Stimulated activated CD8-positive, alpha-beta memory T cell treated with anti-CD3 and anti-CD28 coated beads, Interleukin-15, amount 100 ng/mL, for 1 hour (primary cell): Measurements from ENCODE around the gene FAM120AOS.

ENCODE experiments used
- DNase-seq: peaks from one replicate; pipeline ENCODE4 v3.0.0-alpha.2; 2020; ENCODE audit warnings: low read depth

The FAM120AOS gene

DNA sequence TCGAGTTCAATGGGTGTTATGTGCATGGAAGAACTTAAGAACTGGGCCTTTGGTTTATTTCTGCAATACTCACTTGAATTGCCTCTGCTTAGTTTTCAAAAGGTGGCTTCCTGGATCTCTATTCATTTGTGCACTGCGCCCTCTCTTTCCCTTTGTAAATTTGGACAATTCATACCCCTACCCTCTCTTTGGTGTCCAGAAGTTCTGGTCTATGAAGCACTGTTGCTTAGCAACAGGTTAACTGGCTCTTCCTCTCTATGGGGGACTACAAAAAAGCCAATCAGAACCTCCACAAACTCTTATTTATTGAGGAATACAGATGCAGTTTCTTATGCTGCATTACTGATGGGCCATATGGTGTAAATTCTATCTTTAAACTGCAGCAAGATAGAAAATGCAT is 15.4 kb downstream of the FAM120AOS start:
- DNase-seq = no peak

DNA sequence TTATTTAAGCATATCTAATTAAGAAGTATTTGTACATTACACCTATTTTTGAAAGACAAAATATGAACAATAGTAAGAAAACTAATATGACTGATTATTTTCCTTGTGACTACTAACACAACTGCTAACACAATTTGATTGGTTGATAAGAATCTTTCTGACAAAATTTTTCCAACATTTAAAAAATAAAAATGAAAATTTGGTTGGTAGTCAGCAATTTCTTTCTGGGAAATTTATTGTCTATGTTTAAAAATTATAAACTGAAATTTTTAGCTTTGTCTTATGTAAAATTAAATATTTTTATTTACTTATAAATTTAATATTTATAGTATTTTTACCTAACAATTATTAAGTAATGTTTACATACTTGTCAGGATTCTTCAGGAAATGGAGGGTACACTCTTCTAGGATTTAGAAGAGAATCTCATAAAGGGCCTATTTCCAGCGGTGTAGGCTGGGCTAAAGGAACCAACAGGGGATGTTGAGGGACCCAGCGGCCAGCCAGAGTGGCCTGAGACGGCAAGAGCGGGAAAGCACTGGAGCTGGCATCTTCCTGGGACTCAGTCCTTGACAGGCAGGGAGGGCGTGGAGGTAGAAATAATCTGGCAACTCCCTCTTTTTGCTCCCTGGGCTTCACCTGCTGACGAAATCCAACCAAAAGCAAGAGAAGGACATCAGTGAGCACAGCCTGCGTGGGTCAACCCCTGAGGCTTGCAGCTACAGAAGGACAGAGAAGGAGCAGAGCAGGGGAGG is 16.6 kb downstream of the FAM120AOS start:
- no peak for DNase-seq

DNA sequence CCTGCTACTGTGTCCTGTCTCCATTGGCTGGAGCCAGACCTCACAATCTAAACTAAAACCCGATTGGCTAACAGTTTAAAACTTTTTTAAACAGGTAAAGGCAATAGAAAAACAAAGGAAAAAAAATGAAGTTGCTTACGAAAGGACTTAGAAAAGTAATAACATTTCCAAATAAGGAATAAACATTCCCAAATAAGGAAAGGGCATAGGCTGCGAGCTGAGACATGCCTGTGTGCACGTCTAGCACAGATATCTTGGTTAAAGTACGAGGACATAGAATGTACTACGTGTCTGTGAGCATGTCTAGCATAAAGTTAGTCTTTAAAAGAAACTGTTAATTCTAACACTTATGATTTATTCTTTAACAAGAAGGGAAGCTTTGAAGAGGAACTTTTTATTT is 17.2 kb downstream of the FAM120AOS start:
- no peak for DNase-seq

DNA sequence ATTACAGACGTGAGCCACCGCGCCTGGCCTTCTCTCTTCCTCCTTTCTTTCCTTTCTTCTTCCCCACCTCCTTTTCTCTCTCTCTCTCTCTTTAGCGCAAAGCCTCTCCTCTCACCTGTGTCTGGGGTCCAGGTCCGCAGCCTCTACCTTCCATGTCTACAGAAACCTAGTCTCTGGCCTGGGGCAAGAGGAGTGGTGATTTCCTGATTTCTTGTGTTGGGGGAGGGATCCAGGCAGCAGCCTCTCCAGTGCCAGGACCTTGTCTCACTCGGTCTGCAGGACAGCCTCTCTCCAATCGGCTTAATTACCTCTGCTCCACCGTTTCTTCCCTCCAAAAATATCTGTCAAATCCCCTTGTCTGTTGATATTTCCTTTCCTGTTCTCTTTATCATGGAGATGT is 18.0 kb downstream of the FAM120AOS start:
- no peak for DNase-seq

DNA sequence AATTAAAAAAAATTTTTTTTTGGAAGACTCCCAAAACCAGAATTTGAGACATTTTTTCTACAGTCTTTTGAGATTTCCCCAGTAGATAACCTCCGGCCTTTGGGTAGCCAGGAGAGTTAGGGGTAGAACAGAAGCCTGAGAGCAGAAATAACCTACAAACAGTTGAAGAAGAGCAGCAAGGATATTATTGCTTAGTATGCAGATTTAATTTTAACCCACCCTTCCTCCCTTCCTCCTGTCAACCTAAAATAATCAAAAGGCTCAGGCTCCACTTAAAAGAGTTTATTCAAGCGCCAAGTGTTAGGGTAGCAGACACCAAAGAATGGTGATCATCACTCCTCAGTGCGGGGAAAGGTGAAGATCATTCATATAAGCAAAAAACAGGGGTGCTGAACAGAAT is 19.3 kb downstream of the FAM120AOS start:
- no peak for DNase-seq

DNA sequence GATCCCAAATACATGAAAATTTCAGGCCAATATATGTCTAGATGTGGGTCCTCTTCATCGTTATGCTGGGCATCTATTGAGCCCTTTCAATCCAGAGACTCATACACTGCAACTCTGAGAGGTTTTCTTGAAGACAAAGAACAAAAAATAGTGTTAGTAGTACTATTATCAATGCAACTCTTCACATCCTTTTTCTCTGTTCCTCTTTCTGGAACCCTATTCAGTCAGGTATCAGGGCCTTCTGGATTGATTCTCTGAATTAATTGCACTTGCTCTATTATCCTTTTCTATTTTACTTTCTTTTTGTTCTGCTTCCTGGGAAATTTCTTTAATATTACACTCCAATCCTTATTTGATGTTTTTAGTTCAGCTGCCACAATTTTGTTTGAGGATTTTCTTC is 20.4 kb downstream of the FAM120AOS start:
- DNase-seq = no peak

DNA sequence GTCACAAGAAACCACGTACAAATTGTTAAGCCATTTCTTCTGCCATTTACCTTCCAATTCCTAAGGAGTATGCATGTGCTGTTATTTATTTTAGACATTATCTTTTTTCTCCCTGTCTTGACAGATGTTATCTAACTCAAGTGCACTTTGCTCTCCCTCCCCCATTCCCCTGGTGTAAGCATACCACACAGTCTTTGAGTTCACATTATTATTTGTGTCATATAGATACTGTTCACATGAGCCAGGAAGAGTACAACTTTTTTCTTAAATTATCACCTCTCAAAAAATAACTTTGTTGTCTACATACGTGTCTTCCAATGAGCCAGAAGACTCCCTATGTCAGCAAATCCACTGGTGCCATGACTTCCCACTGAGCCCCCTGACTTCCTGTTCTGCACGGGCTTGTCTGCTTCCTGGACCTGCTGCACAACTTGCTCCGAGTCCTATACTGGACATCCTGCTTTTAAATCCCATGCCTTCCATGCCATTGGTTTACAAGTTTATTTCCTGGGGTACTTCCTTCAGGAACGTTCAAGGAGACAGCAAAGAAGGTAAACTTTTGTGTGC is 21.8 kb downstream of the FAM120AOS start:
- no peak for DNase-seq

DNA sequence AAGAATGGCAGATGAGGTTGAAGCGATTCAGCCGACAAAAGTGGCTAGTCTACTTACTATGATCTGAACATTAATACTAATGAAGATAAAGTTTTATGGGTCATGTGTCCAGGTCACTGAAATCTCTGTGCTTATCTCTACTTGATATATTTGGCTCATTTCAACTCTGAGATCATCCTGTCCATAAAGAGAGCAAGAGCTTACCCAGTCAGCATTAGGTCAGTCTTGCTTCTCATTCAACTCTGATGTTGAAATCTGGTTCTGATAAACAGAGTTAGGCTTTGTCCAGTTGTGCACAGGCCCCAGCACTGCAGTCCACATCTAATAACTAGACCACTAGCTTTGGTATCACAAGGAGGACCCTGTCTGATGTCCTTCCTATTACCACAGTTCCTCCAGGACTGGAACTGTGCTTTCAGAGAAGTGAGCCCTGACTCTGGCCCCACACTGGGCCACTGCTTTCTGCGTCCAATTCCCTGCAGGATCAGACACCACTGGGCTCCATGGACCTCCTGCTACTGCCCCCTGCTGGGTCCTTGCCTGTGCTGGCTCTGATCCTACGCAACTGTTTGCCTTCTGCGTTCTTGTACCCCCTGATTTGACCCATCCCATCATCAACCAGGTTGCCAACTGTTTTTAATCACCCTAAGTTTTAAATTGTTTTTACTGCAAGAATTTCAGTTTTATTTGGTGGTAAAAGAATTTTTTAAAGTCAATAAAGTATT is 25.6 kb downstream of the FAM120AOS start:
- DNase-seq = no peak

DNA sequence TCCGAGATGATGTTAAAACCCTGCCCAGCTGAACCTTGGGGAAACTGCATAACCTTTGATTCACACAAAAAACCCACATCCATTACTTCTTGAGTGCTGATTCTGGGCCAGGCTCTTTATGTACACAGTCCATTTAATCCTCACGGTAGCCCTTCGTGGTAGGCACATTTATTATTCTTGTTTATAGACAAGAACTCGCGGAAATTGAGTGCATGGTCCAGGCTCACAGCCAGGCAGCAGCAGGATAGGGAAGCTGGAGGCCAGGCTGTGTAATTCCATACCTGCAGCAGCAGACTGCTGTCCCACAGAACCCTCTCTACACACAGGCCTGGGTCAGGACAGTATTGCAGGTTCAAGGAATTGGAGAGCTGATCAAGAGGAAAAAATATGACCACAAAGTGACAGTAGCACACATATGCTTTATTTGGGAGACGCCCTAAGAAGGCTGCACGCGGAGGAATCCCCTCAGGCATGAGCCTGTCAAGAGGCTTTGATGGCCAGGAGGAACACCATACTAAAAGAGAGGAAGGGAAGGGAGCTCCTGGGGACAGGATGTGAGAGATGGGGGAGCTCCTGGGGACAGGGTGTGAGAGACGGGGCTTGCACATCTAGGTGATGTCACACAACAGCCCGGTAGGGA is 30.3 kb downstream of the FAM120AOS start:
- no peak for DNase-seq

DNA sequence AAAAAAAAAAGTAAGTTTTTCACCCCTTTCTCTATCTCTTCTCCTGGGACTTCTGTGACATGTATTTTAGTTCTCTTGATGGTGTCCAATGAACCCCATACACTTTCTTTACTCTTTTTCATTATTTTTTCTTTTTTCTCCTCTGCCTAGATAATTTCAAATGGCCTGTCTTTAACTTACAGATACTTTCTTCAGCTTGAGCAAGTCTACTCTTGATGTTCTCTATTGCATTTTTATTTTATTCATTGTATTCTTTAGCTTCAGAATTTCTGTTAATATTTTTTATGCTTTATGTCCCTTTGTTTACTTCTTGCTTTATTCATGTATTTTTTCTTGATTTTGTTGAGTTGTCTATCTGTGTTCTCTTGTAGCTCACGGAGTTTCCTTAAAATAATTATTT is 34.4 kb downstream of the FAM120AOS start:
- DNase-seq = no peak

DNA sequence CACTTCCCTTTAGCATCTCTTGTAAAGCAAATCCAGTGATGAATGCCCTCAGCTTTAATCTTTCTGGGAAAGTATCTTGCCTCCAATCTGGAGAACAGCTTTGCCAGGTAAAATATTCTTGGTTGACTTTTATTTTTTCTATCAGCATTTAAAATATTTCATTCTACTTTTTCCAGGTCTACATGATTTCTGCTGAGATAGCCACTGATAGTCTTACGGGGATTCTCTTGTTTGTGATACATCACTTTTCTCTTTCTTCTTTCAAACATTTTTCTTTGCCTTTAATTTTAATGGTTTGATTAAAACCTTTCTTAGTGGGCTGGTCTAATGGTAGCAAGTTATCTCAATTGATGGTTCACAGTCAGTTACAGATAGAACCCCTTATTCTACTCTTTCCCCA is 35.8 kb downstream of the FAM120AOS start:
- no peak for DNase-seq

DNA sequence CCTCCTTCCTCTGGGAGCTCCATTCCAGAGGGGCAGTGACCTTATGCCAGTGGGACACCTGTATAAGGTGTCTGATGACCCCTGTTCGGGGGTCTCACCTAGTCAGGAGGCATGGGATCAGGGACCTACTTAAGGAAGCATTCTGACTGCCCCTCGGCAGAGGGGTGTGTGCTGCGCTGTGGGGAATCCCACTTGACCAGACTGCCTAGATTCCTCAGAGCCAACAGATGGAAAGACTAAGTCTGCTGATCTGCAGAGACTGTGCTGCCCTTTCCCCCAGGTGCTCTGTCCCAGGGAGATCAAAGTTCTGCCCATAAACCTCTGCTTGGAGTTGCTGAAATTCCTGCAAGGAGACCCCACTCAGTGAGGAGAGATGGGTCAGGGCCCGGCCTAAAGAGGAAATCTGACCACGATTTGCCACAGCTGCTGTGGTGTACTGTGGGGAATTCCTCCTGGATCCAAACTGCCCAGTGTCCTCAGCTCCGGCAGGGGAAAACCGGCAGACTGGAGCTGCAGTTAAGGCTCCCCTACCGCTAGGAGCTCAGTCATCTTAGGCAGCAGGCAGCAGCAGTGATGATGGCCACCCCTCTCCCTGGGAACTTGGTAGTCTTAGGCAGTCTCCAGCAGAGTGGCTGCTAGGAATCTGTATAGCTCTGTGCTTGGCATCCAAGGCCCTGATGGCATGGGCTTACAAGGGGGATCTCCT is 36.7 kb downstream of the FAM120AOS start:
- DNase-seq = no peak

DNA sequence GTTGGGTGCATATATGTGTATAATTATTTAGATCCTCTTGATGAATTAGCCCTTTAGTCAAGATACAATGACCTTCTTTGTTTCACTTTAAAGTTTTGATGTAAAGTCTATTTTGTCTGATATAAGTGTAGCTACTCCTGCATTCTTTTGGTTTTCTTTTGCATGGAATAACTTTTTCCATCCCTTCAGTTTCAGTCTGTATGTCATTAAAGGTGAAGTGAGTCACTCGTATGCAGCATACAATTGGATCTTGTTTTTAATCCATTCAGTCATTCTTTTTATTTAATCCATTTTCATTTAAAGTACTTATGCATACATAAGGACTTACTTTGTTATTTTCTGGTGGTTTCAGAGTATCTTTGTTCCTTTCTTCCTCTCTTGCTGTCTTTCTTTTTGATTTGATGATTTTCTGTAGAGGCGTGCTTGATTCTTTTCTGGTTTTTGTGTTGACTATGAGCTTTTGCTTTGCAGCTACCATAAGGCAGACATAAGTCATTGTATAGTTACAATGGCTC is 38.1 kb downstream of the FAM120AOS start:
- DNase-seq = no peak

DNA sequence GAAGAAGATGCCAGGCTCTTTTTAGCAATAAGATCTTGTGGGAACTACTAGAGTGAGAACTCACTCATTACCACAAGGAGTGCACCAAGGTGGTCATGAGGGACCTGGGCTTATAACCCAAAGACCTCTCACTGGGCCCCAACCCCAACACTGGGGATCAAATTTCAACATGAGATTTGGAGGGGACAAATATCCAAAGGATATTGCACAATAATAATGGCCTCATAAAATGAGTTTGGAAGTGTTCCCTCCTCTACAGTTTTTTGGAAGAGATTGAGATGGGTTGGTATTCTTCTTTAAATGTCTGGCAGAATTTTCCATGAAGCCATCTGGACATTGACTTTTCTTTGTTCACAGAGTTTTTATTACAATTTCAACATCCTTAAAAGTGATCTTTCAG is 39.9 kb downstream of the FAM120AOS start:
- no peak for DNase-seq

DNA sequence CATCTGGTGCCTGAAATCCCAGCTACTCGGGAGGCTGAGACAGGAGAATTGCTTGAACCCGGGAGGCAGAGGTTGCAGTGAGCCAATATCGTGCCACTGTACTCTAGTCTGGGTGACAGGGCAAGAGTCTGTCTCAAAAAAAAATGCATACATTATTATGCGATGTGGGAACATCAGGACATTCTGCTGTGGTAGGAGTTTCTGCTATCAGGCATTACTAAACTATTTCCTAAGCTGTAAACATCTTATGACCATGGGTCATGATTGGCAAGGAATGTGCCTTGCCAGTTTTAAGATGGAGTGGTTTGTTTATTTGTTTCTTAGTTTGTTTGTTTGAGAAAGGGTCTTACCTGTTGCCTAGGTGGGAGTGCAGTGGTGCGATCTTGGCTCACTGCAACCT is 47.0 kb downstream of the FAM120AOS start:
- no peak for DNase-seq

DNA sequence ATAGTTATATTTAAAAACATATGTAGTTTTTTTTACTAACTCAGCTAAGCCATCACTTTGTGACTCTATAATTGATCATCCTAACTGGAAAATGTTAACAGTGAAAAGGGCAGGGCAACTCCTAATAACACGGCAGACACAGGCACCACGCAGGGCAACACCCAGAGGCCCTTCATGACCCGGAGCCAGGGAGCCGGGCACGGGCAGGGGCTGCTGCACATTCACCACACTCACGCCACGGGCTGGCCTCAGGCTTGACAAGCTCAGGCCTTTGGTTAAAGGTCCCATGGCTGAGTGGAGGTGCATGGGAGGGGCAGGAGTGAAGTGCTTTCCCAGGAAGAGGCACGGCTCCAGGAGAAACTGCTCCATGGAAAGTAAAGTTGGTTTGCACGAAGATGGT is 54.9 kb downstream of the FAM120AOS start:
- no peak for DNase-seq

DNA sequence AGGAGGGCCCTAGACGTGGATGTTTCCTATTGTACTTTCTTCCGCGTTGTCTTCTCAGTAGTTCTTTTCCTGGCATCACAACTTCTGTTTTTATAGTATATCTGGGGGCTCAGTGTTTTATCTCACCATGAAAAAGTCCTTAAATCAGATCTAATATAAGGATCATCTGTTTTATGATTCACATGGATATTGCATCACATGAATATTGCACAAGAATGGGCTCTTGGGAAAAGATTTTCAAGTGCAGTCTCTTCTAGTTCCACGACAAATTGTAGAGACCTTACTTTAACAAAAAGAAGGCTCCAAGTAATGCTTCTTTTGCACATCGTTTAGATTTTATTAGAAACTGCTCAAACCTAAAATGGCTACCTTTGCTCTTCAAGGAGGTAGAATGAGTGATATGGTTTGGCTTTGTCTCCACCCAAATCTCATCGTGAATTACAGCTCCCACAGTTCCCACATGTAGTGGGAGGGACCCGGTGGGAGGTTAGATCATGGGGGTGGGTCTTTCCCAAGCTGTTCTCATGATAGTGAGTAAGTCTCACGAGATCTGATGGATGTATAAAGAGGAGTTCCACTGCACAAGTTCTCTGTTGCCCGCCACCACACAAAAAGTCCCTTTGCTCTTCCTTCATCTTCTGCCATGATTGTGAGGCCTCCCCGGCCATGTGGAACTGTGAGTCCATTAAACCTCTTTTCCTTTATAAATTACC is 55.6 kb downstream of the FAM120AOS start:
- no peak for DNase-seq
